Measurements from ENCODE around the gene DHRSX. TPM values are rescaled to one million over a fixed set of nuclear protein-coding genes. Genes with fewer than 3 reads are reported as not detected.

DHRSX gene
- total RNA-seq, 1 experiment from 2014 or later: 11.5 TPM

- intact Hi-C loops (cut with micrococcal nuclease): no loop called here
- Histone ChIP-seq H3K36me3 (ENCODE audit: low read depth, low read length) (no peaks in the 10 kb centered on the region), H3F3A (ENCODE audit: low read length, unreplicated experiment) (no peaks in the 10 kb centered on the region)
Measured at GRCh38 chrX:2486476-2487133, 14.2 kb downstream of the DHRSX start.

GRCh38 chrX:2485789-2486345 is 14.9 kb downstream of the DHRSX start:
- H3K4me1 ChIP-seq (ENCODE audit: insufficient read depth, low read length): no peaks in the 10 kb centered on the region
- no peaks in the 10 kb centered on the region for H4K20me1 ChIP-seq (ENCODE audit: low read length)
- H3K9me3 ChIP-seq (ENCODE audit: low read length): no peaks in the 10 kb centered on the region
- H3K79me2 ChIP-seq (ENCODE audit: low read length): no peaks in the 10 kb centered on the region
- no peak overlapping the region for H3K27ac ChIP-seq (ENCODE audit: low read length)
- H3K27me3 ChIP-seq (ENCODE audit: low read length): no peaks in the 10 kb centered on the region
- H3F3A ChIP-seq (ENCODE audit: low read length, unreplicated experiment): no peaks in the 10 kb centered on the region
- TF ChIP-seq EZH2 (IDR thresholded peaks at IDR 0.05; ENCODE audit: low read length, unreplicated experiment): no peak
- TF ChIP-seq EZH2phosphoT487 (IDR thresholded peaks at IDR 0.05; ENCODE audit: borderline replicate concordance, low read length): no peak
- no peak for TF ChIP-seq CTCF (conservative IDR thresholded peaks at IDR 0.05; ENCODE audit: low read depth, low read length)
- no TSS peak for BruUV-seq (replicated peaks)
- H2AFZ ChIP-seq (ENCODE audit: low read length): no peak overlapping the region
- no peak for ATAC-seq
- ChIA-PET POLR2A (ENCODE audit: unreplicated experiment) (no interaction called here), CTCF (no interaction called here)
- no peak overlapping the region for H3K4me2 ChIP-seq (ENCODE audit: low read length)
- intact Hi-C loops (cut with micrococcal nuclease): no loop called here
- no peaks in the 10 kb centered on the region for H3K9me2 ChIP-seq (replicated peaks; ENCODE audit: low read length)
- no peaks in the 10 kb centered on the region for H3K36me3 ChIP-seq (ENCODE audit: low read depth, low read length)
- H3K9ac ChIP-seq (ENCODE audit: low read length): no peak overlapping the region
- no peak for DNase-seq
- H3K4me3 ChIP-seq (ENCODE audit: low read length): no peak overlapping the region

More at GRCh38 chrX:2486476-2487133, 14.2 kb downstream of the DHRSX start:
- ATAC-seq (no peak), DNase-seq (no peak)
- no peaks in the 10 kb centered on the region for H3K79me2 ChIP-seq (ENCODE audit: low read length)
- H3K27ac ChIP-seq (ENCODE audit: low read length): no peak overlapping the region
- no peak overlapping the region for H2AFZ ChIP-seq (ENCODE audit: low read length)
- ChIA-PET POLR2A (ENCODE audit: unreplicated experiment) (no interaction called here), CTCF (no interaction called here)
- H3K4me3 ChIP-seq (ENCODE audit: low read length): no peak overlapping the region
- no peak overlapping the region for H3K4me2 ChIP-seq (ENCODE audit: low read length)
- no peak for TF ChIP-seq EZH2phosphoT487 (IDR thresholded peaks at IDR 0.05; ENCODE audit: borderline replicate concordance, low read length)
- TF ChIP-seq CTCF (conservative IDR thresholded peaks at IDR 0.05; ENCODE audit: low read depth, low read length): no peak
- TF ChIP-seq EZH2 (IDR thresholded peaks at IDR 0.05; ENCODE audit: low read length, unreplicated experiment): no peak
- H3K9me3 ChIP-seq (ENCODE audit: low read length): no peaks in the 10 kb centered on the region
- no TSS peak for BruUV-seq (replicated peaks)
- no peaks in the 10 kb centered on the region for H3K4me1 ChIP-seq (ENCODE audit: insufficient read depth, low read length)
- H3K9ac ChIP-seq (ENCODE audit: low read length): no peak overlapping the region
- H3K27me3 ChIP-seq (ENCODE audit: low read length): no peaks in the 10 kb centered on the region
- no peaks in the 10 kb centered on the region for H4K20me1 ChIP-seq (ENCODE audit: low read length)
- H3K9me2 ChIP-seq (replicated peaks; ENCODE audit: low read length): no peaks in the 10 kb centered on the region

Data from PC-3 (cell line).